ENCODE data around the gene NEDD1.

Gene NEDD1

DNA sequence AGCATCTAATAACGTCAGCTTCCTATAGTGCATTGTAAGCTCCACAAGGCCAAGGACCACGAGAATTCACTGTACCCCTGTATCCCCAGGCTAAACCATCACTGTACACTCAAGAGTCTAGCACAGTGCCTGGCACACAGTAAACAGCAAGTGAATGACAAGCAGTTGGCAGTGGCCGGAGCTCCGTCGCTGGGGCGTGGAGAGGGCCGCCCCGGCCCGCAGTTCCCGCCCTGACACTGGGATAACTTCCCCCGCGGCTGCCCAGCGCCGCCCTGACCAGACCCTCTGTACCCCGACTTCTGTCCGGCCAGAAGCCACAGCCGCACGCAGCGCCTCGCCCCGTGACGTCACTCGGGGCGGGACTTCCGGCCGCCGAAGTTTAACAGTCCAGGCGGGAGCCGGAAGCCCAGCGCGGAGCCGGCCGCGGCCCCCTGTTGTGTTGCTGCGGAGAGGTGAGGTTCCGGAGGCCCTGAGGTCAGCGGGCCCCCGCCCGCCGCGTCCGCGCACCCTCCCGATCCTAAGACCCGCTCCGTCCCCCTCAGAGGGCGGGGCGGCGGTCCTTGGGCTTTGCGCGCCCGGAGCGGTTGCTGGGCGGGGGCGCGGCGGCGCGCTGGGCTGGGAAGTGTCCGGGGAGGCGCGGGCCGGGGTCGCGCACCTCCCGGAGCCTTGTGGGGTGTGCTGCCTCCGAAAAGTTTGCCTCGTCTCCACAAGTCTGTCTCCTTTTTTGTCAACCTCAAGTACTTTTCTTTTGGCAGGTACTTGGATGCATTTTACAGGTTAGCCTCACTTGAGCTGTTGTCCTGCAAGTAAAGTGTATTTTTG is at the start of gene NEDD1:
Gene NEDD1 (plus strand): TSS at position 409 of the 822 bp plus-strand sequence. CDS start 2,503 bp downstream, outside the sequence.
- FAIRE-seq = no peak

GRCh38 chr12:96858162-96858561 is 48.9 kb upstream of the NEDD1 start:
- no peak for FAIRE-seq

DNA sequence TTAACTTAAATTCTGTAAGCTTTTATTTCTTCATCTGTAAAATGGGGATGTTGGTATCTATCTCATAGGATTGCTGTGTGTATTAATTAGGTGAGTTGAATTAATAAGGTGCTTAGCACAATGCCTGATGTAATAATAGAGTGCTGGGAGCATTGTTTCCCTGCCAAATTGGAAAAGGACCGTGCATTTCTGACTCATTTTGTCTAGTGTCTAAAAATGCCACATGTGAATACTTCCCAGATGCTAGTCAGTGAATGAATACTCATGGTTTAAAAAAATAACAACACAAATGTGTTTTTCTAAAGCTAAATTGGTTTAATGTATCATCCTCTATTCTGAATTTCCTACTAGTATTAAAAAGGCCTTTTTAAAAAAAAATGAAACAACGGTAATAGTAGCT is 45.4 kb upstream of the NEDD1 start:
- no peak for FAIRE-seq

- no peak for FAIRE-seq
Observed at GRCh38 chr12:96862326-96862725, 44.7 kb upstream of the NEDD1 start.

DNA sequence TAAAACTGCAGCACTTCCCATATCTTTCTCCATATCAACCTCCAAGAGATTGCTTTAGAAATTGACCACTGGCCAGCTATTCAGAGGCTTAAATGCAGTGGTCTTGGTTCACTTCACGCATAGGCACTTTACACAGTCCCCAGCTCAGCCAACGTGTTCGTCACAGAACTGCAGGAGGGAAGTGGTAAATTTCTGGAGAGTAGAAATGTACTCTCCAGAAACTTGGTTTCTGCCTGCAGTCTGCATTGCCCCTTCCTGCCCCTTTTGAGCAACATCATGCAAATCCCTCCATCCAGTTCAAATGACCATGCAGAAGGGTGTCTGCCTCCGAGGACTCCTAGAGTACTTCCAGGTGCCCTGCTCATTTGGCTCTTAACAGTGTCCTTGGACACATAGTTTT is 42.7 kb upstream of the NEDD1 start:
- no peak for FAIRE-seq

DNA sequence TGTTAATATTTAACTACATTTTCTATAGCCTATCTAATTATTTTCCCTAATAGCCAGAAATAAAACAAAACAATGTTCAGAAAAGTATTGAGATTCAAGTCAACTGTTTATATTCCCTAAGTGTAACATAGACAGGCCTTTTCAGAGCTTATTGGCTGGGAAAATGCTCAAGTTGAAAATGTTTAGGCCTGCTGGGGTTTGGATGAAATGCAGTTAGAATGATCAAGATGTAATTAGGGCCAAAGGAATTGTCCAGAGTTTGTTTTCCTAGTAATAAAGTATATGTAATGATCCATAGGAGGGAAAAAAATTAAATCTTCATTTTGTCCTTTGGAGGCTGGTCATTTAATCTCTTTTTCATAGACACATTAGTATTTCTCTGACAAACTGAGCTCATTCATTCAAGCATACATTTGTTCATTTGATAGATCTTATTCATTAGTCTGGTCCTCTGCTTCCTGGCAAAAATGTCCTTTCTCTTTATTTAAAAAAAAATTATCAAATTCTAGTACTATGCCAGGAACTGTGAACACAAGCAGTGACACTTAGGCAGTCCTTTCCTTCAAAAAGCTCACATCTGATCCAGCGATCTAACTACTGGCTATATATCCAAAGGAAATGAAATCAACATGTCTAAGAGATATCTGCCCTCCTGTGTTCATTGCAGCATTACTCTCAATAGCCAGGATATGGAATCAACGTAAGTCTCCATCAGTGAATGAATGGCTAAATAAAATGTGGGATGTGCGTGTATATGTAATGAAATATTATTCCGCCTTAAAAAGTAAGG is 40.1 kb upstream of the NEDD1 start:
- FAIRE-seq = no peak

- FAIRE-seq = no peak
Observed at GRCh38 chr12:96870946-96871345, 36.1 kb upstream of the NEDD1 start.

DNA sequence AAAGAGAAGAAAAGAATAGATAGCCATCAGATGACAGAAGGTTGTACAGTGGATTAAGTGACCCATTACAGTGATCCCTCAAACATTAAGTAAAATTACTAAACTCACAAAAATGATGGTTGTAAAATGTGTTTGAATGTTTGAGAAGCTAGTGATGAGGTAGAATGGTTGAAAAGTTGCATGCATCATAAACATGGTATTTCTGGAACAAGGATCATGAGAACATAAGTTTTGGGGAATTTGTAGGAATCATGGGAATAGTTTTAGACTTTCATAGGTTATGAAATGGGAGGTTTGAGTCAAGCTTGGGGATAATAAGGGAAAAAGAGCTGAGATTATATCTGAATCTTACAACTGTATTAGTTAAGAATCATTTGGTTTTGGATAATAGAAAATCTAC is 34.1 kb upstream of the NEDD1 start:
- FAIRE-seq = no peak

- FAIRE-seq = no peak
Observed at GRCh38 chr12:96874211-96874610, 32.8 kb upstream of the NEDD1 start.

DNA sequence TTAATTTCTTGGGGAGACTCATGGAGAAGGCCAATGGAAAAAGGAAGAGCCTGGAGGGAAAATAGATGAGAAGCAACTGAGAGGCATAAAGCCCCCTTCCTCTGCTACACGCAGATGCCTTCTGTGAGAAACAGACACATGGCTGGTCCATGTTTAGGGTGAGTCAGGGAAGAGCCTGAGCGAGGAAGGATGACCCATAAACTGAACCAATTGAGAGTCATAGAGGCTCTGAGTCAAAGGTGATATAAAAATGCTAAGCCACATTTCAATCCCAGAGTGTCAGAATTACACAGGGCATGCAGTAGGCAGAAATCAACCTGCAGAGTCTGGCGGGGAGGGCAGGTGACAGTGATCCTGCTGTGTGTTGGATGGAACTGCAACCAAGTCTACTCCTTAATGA is 30.1 kb upstream of the NEDD1 start:
- no peak for FAIRE-seq

GRCh38 chr12:96878704-96879103 is 28.4 kb upstream of the NEDD1 start:
- no peak for FAIRE-seq

DNA sequence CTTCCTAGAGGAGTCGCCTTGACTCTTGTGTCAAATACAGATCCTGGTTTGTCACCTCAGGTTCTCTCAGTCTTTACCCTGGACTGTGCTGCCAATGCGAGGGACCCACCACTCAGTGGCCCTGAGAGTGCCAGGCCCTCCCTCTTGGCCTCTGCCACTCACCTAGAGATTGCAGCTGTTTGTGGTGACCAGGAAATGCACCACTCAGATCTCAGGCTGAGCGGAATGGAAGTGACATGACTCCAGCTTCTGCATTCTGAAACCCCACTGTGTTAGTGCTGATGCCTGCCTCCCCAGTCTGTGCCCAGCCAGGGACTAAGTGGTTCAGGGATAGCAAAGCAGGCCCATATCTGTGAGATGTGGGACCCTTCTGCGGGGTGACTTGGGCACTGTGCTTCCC is 27.8 kb upstream of the NEDD1 start:
- FAIRE-seq = no peak

DNA sequence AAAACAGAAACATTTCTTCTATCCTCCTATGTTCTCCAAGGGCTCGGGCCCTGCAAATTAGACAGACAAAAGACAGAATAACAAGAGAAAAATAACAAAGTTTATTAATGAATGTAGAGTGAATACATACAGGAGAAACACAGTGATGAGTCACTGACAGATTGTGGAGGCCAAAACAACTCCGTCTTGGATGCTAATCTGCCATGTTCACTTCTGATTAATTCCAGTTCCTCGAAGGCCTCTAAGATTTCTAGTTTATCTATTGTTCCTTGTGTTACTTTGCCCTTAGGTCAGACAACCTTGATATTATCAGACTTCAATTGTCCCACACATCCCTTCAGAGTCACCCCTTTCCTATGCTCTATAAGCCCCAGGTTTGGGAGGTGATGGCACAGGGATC is 26.8 kb upstream of the NEDD1 start:
- no peak for FAIRE-seq

DNA sequence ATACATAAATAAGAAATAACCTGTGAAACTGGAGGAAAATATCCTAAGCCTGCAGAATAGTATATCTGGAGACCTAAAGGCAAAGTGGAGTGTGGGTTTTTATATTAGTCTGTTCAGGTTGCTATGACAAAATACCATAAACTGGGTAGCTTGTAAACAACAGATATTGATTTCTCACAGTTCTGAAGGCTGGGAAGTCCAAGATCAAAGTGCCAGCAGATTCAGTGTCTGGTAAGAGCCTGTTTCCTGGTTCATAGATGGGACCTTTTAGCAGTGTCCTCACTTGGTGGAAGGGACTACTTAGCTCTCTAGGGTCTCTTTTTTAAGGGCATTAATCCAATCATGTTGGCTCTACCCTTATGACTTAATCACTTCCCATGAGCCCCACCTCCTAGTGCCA is 25.4 kb upstream of the NEDD1 start:
- no peak for FAIRE-seq

DNA sequence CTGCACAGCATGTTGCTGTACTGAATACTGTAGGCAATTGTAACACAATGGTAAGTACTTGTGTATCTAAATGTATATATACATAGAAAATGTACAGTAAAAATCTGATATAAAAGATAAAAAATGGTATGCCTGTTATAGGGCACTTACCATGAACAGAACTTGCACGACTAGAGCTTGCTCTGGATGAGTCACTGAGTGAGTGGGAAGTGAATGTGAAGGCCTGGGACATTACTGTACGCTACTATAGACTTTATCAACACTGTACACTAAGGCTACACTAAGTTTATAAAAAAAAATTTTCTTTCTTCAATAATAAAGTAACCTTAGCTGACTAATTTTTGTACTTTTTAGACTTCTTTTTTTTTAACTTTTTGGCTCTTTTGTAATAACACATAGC is 24.2 kb upstream of the NEDD1 start:
- FAIRE-seq = no peak

- no peak for FAIRE-seq
Observed at GRCh38 chr12:96883571-96883970, 23.5 kb upstream of the NEDD1 start.

- FAIRE-seq = peak; percentile 74
Observed at GRCh38 chr12:96886998-96887677, 19.9 kb upstream of the NEDD1 start.

DNA sequence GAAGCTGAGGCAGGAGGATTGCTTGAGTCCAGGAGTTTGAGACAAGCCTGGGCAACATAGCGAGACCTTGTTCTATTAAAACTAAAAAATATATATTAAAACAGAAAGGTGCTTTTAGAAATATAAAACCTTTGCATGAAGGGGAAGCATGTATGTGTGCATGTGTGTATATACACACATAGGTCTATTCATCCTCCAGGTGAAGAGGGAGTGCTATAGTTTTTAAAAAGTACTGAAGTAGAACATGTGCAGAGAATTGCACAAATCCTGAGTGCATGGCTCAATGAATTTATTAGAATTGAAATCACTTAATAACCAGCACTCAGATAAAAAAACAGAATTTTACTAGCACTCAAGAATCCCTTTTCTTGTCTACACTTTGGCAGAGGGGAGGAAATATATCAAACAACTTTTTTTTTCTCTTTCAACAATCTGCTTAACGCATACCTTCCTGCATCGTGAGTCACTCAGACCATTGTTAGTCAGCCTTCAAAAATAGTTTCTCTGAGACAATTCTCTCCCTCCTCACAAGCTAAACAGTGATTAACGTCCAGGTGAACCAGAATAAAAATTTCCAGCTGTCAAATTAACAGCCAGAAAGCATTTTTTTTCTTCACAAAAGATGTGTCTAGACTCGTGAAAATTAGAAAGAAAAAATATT is 17.7 kb upstream of the NEDD1 start:
- no peak for FAIRE-seq

- FAIRE-seq = no peak
Observed at GRCh38 chr12:96890331-96890730, 16.7 kb upstream of the NEDD1 start.

- FAIRE-seq = peak; percentile 66
Observed at GRCh38 chr12:96892104-96892503, 15.0 kb upstream of the NEDD1 start.

DNA sequence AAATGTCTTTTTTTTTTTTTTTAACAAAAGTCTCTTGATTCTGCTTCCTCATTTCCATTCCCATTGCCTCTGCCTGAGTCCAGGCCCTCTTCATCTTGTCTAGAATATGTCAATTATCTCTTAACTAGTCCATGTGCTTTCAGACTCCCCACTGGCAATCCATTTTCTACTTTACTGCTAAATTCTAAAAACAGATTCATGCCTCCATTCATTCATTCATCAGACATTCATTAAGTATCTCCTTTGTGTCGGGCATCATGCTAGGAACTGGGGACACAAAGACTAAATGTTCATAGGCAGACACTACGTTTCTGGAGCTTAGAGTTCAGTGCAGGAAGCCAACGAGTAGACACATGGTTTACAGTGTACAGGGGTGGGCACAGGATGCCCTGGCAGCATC is 9.6 kb upstream of the NEDD1 start:
- no peak for FAIRE-seq

- no peak for FAIRE-seq
Observed at GRCh38 chr12:96901175-96901574, 5.9 kb upstream of the NEDD1 start.

- no peak for FAIRE-seq
Observed at GRCh38 chr12:96902076-96902475, 5.0 kb upstream of the NEDD1 start.

Measured in endometrium (tissue), 2 donors.